ENCODE data around the gene PHACTR1.

The PHACTR1 gene

DNA sequence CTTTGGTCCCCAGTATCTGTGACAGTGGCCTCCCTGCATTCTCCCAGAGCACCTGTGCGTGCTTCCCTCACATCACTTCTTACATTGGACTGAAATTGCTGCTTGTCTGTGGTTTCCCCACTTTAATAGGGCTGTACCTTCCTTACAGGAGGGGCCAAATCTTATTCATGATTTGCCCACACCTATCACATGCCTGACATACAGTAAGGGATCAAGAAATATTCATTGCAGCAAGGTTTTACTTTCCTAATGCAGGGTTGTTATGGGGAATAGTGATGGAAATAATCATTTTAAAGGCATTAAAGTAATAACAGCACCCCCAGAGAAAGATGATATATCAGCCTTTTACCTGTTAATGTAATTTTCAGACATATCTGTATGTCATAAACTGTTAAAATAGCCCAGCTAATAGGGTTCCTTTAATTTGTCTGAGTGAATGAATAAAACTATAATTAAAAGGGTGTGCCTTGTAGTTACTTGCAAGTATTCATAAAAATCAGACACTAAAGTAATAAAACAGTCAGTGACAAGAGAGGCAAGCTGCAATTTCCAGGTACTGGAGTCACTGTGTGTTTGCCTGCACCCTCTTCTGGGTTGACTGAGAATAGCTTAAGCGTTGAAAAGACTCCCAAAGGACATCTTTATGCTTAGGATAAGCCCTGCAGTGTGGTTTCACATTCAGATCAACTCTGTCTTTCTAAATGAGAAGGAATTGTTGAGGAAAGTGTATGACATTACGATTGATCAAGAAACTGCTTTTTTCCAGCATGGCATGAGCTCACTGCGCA lies 182.7 kb downstream of the PHACTR1 start:
- TF ChIP-seq, protein P1, sequence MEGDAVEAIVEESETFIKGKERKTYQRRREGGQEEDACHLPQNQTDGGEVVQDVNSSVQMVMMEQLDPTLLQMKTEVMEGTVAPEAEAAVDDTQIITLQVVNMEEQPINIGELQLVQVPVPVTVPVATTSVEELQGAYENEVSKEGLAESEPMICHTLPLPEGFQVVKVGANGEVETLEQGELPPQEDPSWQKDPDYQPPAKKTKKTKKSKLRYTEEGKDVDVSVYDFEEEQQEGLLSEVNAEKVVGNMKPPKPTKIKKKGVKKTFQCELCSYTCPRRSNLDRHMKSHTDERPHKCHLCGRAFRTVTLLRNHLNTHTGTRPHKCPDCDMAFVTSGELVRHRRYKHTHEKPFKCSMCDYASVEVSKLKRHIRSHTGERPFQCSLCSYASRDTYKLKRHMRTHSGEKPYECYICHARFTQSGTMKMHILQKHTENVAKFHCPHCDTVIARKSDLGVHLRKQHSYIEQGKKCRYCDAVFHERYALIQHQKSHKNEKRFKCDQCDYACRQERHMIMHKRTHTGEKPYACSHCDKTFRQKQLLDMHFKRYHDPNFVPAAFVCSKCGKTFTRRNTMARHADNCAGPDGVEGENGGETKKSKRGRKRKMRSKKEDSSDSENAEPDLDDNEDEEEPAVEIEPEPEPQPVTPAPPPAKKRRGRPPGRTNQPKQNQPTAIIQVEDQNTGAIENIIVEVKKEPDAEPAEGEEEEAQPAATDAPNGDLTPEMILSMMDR (IDR thresholded peaks at IDR 0.05; ENCODE audit: insufficient read depth, low read length) = no peak
- TF ChIP-seq, protein P2, sequence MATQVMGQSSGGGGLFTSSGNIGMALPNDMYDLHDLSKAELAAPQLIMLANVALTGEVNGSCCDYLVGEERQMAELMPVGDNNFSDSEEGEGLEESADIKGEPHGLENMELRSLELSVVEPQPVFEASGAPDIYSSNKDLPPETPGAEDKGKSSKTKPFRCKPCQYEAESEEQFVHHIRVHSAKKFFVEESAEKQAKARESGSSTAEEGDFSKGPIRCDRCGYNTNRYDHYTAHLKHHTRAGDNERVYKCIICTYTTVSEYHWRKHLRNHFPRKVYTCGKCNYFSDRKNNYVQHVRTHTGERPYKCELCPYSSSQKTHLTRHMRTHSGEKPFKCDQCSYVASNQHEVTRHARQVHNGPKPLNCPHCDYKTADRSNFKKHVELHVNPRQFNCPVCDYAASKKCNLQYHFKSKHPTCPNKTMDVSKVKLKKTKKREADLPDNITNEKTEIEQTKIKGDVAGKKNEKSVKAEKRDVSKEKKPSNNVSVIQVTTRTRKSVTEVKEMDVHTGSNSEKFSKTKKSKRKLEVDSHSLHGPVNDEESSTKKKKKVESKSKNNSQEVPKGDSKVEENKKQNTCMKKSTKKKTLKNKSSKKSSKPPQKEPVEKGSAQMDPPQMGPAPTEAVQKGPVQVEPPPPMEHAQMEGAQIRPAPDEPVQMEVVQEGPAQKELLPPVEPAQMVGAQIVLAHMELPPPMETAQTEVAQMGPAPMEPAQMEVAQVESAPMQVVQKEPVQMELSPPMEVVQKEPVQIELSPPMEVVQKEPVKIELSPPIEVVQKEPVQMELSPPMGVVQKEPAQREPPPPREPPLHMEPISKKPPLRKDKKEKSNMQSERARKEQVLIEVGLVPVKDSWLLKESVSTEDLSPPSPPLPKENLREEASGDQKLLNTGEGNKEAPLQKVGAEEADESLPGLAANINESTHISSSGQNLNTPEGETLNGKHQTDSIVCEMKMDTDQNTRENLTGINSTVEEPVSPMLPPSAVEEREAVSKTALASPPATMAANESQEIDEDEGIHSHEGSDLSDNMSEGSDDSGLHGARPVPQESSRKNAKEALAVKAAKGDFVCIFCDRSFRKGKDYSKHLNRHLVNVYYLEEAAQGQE (IDR thresholded peaks at IDR 0.05; ENCODE audit: insufficient replicate concordance, low read depth) = no peak
- TF ChIP-seq SPI1 (IDR thresholded peaks at IDR 0.05; ENCODE audit: borderline replicate concordance, low read depth) (no peak), POLR2AphosphoS5 (IDR thresholded peaks at IDR 0.05; ENCODE audit: low read depth) (no peak), GABPA (IDR thresholded peaks at IDR 0.05; ENCODE audit: low read depth) (no peak)
- Histone ChIP-seq H3K27me3 (ENCODE audit: insufficient read depth, poor library complexity, severe bottlenecking) (no peaks in the 10 kb centered on the region), H3K4me3 (replicated peaks; ENCODE audit: insufficient read depth, low read length) (no peak overlapping the region), H3K27ac (replicated peaks) (no peak overlapping the region)
- no peak for DNase-seq (ENCODE audit: low read depth in 1 of 2, low spot score in 1 of 2)

DNA sequence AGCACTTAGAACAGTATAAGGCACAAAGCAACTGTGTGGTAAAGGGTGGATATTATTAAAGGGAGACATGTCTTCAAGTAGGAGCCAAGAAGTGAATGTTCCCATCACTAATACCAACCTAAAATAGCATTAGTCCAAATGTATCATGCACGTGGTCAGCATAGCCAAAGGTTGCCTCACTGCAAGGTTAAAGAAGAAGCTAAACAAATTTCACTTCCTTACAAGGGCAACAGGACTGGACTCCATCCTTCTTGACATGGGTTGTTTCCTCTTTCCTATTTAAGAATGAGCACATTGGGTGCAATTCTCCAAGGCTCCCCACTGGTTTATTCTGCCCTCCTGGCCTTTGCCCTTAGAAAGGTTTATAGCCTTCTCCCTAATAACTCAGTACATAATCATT lies 186.7 kb downstream of the PHACTR1 start:
- Histone ChIP-seq H3K27me3 (ENCODE audit: insufficient read depth, poor library complexity, severe bottlenecking) (no peaks in the 10 kb centered on the region), H3K27ac (replicated peaks) (no peak overlapping the region), H3K4me3 (replicated peaks; ENCODE audit: insufficient read depth, low read length) (no peak overlapping the region)
- DNase-seq (ENCODE audit: low read depth in 1 of 2, low spot score in 1 of 2) = peak; percentile 6 to 36
- TF ChIP-seq POLR2AphosphoS5 (IDR thresholded peaks at IDR 0.05; ENCODE audit: low read depth) (no peak), SPI1 (IDR thresholded peaks at IDR 0.05; ENCODE audit: borderline replicate concordance, low read depth) (peak; percentile 64)
- TF ChIP-seq, protein P2 (IDR thresholded peaks at IDR 0.05; ENCODE audit: insufficient replicate concordance, low read depth) = no peak

DNA sequence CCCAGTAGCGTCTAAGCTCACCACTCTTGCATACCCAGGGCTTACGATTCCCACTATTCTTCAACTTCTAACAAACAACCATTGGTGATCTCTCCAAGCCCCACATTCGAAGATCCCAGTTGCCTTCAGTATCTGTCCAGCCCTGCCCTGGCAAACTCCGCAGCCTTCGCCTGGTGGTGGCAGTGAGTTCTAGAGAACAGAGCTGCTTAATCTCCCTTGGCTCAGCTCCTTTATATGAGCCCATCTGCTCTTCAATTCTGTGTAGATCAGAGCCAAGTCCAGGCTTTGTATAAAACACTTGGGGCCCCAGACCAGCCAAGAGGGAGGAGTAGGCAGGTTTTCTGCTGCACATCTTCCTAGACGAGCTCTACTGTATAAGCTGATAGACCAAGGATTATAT lies 193.3 kb downstream of the PHACTR1 start:
- DNase-seq (ENCODE audit: low read depth in 1 of 2, low spot score in 1 of 2) = no peak
- no peak overlapping the region for H3K27ac ChIP-seq (replicated peaks)
- TF ChIP-seq GABPA (IDR thresholded peaks at IDR 0.05; ENCODE audit: low read depth) = no peak
- TF ChIP-seq, protein P2 (IDR thresholded peaks at IDR 0.05; ENCODE audit: insufficient replicate concordance, low read depth) = no peak
- TF ChIP-seq, protein P1 (IDR thresholded peaks at IDR 0.05; ENCODE audit: insufficient read depth, low read length) = no peak
- no peaks in the 10 kb centered on the region for H3K27me3 ChIP-seq (ENCODE audit: insufficient read depth, poor library complexity, severe bottlenecking)
- H3K4me3 ChIP-seq (replicated peaks; ENCODE audit: insufficient read depth, low read length) = no peak overlapping the region
